IPS-18c (cell line): ENCODE measurements around the gene GIT2.
A peak's percentile ranks its signal among the peaks of the same experiment; 100 is the strongest.

Experiments
- H3K4me3 ChIP-seq: 2 replicates; pipeline ENCODE4 v1.7.0; 2013; ENCODE audit warnings: low read depth, mild to moderate bottlenecking, low read length, moderate library complexity; ENCODE audit not compliant: insufficient read depth
- H3K9me3 ChIP-seq: one replicate; pipeline ENCODE4 v1.6.1; 2013; ENCODE audit warnings: mild to moderate bottlenecking, low read length, moderate library complexity; ENCODE audit not compliant: control insufficient read depth, insufficient read depth

The GIT2 gene, protein sequence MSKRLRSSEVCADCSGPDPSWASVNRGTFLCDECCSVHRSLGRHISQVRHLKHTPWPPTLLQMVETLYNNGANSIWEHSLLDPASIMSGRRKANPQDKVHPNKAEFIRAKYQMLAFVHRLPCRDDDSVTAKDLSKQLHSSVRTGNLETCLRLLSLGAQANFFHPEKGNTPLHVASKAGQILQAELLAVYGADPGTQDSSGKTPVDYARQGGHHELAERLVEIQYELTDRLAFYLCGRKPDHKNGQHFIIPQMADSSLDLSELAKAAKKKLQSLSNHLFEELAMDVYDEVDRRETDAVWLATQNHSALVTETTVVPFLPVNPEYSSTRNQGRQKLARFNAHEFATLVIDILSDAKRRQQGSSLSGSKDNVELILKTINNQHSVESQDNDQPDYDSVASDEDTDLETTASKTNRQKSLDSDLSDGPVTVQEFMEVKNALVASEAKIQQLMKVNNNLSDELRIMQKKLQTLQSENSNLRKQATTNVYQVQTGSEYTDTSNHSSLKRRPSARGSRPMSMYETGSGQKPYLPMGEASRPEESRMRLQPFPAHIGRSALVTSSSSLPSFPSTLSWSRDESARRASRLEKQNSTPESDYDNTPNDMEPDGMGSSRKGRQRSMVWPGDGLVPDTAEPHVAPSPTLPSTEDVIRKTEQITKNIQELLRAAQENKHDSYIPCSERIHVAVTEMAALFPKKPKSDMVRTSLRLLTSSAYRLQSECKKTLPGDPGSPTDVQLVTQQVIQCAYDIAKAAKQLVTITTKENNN

DNA sequence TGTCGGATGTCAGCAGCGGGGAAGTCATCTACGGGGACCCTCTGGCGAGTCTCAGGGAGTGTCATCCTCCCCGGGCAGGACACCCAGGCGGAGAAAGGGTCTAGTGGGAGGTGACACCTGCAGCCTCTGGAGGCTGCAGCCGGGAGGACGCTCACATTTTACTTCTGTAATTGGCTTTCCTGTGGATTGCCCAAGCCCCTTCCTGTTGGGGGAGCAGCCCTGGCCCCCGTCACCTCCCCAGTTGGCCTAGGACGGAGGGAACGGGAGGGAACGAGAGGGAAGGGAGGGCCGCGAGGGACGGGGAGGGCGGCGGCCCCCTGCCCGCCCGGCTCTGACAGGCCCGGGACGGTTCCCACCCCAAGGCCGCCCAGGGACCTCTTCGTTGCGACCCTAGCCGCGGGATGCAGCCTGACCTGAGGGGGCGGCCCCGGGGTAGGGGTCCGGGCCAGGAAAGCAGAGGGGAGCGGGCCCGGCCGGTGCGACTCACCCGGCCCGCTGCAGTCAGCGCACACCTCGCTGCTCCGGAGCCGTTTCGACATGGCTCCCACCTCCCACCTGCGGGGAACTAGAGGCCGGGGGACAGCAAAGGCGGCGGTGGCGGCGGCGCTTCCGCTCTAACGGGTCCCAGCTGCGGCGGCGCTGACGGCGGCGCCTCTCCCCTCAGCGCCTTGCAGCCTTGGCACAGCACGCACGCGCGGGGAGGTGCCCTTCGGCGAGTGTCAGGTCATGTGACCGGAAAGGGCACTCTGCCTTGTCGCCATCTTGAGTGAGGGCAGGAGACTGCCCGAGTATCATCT, at the start of gene GIT2:
TSS of gene GIT2 (minus strand) at position 683 of the 797 bp plus-strand sequence. CDS start at position 539, 144 bp downstream.
- Histone ChIP-seq H3K9me3 (no peaks in the 10 kb centered on the region), H3K4me3 (peak within 1 kb of the TSS; percentile 90)

DNA sequence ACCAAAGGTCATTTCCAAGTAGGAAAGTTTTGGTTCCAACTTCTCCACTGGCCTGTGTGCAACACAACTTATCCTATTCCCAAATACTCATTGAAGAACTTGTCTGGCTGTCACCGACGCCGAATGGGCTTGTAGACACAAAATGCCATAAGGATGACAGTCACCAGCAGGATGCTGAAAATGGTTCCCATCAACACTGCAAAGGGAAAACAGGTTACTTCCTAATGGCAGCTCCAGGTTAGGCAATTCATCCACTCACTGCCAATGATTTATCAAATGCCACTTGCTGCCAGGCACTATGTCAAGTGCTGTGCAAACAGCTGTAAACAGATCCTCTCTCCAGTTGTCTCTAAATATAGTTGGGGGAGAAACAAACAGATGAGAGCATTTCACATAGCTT, 46.1 kb upstream of the GIT2 start:
- Histone ChIP-seq H3K4me3 (no peak overlapping the region), H3K9me3 (no peaks in the 10 kb centered on the region)

DNA sequence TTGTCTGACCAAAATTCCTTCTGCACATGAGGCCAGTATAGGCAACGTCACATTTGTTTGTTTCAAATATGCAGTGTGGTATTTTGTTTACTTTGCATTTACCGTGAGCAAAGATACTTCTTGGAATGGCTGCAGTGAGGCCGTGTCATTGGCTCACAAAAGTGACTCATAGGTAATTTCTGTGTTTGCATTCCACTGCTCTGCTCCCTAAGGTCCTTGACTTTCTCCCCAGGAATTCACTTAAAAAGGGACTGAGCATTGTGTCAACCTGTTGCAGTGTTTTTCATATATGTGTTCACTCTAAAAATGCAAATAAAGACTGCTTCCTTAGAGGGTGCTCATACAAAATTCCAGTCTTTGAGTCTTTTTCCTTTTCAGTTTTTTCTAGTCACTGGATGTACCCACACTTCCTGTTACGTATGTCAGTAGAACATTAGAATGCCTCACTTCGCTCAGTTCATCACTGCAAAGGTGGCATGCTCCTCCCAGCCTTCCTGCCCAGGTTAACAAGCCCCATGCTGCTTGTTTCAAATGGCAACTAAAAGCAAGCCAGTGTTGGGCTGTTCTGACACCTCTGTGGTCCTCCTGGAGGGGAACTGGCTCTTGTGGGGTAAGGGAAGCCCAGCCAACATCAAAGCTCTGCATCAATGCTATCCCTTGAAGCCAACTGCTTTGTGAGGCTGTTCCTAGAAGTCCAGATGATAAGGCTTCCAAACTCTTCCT, 43.1 kb upstream of the GIT2 start:
- no peaks in the 10 kb centered on the region for H3K9me3 ChIP-seq
- no peak overlapping the region for H3K4me3 ChIP-seq

DNA sequence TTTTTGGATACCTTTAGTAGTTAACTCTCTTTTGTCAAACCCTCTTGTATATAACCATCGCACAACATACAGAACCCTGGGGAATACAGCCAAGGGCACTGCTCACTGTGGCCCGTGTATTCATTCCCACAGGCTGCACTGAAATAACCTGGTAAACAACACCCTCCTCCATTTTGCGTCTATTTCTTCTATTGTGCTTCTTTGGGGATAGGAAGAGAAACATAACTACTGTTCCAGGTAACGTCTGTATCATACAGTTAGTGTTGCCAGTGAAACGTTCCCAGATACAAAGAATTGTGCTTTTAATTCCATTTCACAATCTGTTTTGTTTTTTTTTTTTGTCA, 42.5 kb upstream of the GIT2 start:
- Histone ChIP-seq H3K9me3 (no peaks in the 10 kb centered on the region), H3K4me3 (no peak overlapping the region)

DNA sequence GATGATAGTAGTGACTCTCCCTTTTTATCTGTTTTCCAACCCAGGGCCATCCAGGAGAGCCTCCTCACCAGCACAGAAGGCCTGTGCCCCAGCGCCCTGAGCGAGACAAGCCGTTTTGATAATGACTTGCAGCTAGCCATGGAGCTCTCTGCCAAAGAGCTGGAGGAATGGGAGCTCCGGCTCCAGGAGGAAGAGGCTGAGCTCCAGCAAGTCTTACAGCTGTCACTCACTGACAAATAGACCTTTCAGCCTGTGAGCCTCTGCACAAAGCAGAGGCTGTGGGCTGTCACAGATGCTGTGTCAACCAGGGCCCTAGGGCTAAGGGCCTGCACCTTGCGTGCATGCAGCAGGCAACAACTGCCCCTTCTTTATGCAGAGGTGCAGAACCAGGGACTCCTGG, 41.1 kb upstream of the GIT2 start:
- Histone ChIP-seq H3K4me3 (no peak overlapping the region), H3K9me3 (no peaks in the 10 kb centered on the region)

DNA sequence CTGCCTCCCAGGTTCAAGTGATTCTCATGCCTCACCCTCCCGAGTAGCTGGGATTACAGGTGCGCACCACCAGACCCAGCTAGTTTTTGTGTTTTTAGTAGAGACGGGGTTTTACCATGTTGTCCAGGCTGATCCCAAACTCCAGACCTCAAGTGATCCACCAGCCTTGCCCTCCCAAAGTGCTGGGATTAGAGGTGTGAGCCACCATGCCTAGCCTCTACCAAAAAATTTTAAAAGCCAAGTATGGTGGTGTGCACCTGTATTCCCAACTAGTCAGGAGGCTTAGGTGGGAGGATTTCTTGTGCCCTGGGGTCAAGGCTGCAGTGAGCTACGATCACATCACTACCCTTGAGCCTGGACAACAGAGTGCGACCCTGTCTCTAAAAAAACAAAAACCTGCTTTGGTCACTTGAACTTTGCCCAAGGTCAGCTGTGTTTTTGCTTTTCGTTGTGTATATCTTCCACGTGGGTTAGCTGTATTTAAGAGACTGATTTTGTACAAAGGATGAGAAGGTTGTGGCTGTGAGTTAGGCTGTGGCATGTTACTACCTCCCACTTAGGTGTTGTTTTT, 39.5 kb upstream of the GIT2 start:
- Histone ChIP-seq H3K4me3 (no peak overlapping the region), H3K9me3 (no peaks in the 10 kb centered on the region)

DNA sequence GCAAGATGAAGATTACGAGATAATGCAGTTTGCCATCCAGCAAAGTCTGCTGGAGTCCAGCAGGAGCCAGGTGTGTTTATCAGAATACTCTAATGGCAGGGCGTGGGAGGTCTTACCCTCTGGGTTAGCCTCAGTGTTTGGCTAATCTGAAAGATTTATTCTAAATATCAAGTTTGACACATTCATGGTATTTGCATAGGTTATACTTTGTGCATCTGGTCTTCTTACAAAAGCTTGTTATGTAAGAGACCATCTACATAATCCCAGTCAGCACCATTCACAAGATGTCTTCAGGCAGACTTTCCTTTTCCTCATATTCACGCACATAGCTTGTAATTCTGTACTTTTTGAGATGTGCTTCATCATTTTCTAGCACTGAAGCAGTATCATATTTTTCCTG, 37.7 kb upstream of the GIT2 start:
- H3K9me3 ChIP-seq = no peaks in the 10 kb centered on the region
- no peak overlapping the region for H3K4me3 ChIP-seq

DNA sequence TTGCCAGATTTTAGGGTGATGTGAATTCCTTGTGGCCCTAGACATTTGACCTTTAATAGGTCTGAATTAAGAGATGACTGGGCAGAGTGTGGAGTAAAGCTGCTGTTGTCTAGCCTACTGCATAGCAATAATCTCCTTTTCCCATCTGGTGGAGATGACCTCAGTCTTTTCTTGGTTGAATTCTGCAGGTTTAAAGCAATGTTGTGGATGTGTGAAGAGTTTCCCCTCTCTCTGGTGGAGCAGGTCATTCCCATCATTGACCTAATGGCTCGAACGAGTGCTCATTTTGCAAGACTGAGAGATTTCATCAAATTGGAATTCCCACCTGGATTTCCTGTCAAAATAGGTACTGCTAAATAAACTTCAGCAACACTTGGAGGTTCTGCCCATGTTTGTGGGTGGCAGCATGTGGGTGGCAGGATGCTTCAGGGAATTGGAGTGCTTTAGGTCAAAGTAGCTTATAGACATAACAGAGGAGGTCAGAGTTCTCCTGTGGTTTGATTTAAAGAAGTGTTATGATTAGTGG, 33.2 kb upstream of the GIT2 start:
- no peak overlapping the region for H3K4me3 ChIP-seq
- no peaks in the 10 kb centered on the region for H3K9me3 ChIP-seq

DNA sequence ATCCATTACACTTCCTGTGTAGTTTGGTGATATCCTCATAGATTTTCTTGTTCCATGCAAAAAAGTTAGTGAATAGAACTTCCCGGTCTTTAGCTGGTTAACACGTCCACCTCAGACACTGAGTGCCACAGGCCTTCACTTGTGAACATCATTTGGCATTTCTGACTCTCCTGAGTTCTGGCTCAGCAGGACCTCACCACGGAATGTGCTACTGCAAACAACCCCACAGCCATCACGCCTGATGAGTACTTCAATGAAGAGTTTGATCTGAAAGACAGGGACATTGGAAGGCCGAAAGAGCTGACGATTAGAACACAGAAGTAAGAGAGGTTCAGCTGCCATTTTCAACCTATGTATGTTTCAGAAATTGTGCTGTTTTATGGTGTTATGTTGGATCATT, 32.2 kb upstream of the GIT2 start:
- Histone ChIP-seq H3K4me3 (no peak overlapping the region), H3K9me3 (no peaks in the 10 kb centered on the region)

DNA sequence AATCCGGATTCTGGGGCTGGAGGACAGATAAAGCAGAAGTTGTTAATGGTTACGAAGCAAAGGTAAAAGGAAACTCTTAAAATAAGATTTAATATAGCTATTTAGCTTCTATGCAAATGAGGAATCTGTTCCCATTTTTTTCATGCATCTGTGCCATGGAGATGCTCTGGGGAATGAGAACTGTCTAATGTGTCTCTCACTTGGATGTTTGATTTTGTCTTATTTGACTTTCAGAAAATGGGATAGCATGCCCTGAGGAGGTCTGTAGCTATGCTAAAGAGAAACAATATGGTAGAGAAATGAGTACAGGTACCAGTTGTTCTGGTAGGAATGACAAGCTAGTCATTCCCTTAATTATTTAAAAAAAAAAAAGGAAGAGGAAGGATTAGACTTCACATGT, 27.9 kb upstream of the GIT2 start:
- Histone ChIP-seq H3K9me3 (no peaks in the 10 kb centered on the region), H3K4me3 (no peak overlapping the region)

DNA sequence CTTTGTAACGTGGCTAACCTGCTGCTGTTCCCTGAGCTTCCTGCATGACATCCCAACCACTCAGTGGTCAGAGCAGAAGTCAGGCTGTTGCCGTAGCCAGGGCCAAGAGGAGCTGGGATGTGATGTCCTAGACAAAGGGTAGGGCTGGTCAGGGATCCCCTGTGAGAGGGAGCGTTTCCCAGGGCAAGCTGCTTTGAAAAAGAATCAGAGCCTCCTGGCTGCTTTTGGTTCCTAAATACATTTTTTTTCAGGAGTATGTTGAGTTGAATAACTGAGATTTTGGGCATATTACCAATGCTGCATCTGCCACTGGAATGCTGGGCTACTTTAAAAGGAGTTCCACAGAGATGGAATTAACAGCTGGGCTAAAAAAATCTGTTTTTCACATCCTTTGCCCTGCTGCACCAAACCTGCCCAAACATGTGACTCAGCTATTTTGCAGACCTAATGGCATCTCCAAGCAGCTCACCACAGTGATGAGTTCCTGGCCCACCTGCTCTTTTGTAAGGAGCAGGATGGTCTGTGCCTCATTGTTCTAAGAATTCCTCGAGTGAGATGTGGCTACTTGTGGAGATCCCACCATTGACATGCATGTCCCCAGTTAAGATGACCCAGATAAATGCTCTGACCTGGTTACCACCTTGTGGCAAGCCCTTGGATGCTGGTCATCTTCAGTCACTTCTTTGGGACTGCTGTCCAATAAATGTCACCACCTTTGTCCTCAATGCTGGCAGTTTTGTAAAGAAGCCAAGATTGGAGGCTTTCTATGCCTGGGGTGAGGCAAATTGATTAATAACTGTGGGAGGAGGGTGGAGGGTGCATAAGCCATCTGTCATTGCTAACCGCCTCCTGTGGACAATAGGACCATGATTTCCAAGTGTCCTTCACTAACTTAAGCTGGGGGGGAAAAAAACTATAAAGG, 27.2 kb upstream of the GIT2 start:
- Histone ChIP-seq H3K9me3 (no peaks in the 10 kb centered on the region), H3K4me3 (no peak overlapping the region)

DNA sequence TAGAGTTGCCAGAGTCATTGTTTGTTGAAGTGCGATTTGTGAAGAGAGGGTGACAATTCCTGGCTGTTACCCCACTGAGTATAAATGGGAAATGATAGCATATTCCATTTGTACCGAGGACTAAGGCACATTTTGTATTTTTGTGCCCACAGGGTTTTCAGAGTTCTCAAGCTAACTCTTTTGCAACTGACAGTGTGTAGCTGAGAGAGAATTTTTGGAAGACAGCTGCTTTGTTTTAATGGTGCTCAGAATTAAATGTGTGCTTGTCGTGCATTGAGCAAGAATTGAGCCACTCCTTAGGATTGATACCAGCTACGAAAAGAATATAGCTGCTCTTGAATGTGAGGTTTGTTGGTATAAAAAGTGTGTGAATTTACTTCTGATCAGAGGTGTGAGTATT, 24.8 kb upstream of the GIT2 start:
- H3K4me3 ChIP-seq = no peak overlapping the region
- H3K9me3 ChIP-seq = no peaks in the 10 kb centered on the region

DNA sequence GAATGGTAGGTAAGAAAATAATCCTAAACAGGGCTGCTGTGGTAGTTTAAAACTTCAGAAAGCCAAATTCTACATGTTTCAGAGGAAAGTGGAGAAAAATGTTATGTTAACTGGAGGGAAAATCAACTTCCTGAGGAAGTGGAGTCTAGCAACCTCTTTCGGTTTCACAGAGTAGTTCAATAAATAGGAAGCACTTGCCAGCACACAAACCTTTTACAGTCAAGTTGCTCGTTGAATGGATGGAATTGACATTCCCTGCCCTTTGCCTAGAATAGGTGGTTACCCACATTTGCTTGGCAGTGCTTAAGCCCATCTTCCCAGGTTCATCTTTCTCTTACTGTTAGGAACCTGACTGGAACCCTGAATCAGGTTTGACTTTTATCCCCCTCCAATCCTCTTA, 19.0 kb upstream of the GIT2 start:
- Histone ChIP-seq H3K4me3 (no peak overlapping the region), H3K9me3 (no peaks in the 10 kb centered on the region)

DNA sequence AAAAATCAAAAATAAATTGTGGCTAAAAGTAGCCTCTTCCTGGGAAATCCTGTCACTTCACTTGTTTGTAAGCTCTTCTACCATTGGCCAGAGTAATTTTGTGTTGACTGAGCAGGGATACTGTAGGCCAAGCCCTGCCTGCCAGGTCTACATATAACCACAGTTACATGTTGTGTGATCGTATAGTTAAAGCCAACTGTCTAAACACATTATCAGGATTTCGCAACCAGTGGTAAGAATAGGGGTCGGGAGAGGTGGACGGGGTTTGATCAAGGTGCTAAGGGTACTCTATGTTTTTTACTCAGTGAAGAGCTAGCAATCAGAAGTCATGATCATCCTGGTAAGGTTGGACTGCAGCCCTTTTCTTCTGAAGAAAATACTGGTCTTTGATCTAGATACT, 16.5 kb upstream of the GIT2 start:
- no peaks in the 10 kb centered on the region for H3K9me3 ChIP-seq
- H3K4me3 ChIP-seq = no peak overlapping the region

DNA sequence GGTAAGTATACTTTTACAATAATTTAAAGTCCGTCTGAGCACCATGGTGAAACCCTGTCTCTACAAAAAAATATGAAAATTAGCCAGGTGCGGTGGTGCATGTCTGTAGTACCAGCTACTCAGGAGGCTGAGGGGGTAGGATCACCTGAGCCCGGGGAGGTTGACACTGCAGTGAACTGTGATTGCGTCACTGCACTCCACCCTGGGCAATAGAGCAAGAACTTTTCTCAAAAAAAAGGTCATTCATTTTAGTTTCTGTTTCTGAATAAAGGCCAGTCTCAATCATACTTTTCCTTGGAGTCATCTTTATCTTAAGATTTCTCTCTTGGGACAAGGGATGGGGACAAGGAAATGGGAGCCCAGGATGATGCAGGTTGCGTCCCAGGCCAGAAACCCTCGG, 16.0 kb upstream of the GIT2 start:
- Histone ChIP-seq H3K9me3 (no peaks in the 10 kb centered on the region), H3K4me3 (no peak overlapping the region)
